Astrocyte (in vitro differentiated cells and primary cell): ENCODE data around the gene DOCK1. TPM values are rescaled to one million over a fixed set of nuclear protein-coding genes. Genes with fewer than 3 reads are reported as not detected.
A peak's percentile ranks its signal among the peaks of the same experiment; 100 is the strongest.

Source experiments
- DNase-seq: peaks from one replicate; pipeline ENCODE4 v3.0.0-alpha.2; 2010; ENCODE audit warnings: low read depth
- FAIRE-seq: peaks from 2 replicates; lab custom pipeline; 2011; peaks lifted over from hg19 to GRCh38; lab: Jason Lieb, UNC
- H2AFZ ChIP-seq: 2 replicates; pipeline ENCODE4 v1.6.0; 2012; ENCODE audit warnings: low read depth, low read length, inconsistent platforms
- H3K27ac ChIP-seq: 2 replicates; pipeline ENCODE4 v1.5.1; 2011; ENCODE audit warnings: low read depth, low read length, inconsistent platforms
- H3K27me3 ChIP-seq: 2 replicates; pipeline ENCODE4 v1.6.0; 2011; ENCODE audit warnings: low read length, inconsistent platforms; ENCODE audit not compliant: insufficient read depth
- H3K36me3 ChIP-seq: 2 replicates; pipeline ENCODE4 v1.5.1; 2011; ENCODE audit warnings: low read length, inconsistent platforms; ENCODE audit not compliant: insufficient read depth
- H3K4me1 ChIP-seq: 2 replicates; pipeline ENCODE4 v1.5.1; 2011; ENCODE audit warnings: low read length, inconsistent platforms; ENCODE audit not compliant: insufficient read depth
- H3K4me2 ChIP-seq: 2 replicates; pipeline ENCODE4 v1.6.0; 2012; ENCODE audit warnings: low read length, inconsistent platforms
- H3K4me3 ChIP-seq: 2 replicates; pipeline ENCODE4 v1.5.1; 2011; ENCODE audit warnings: low read depth, mild to moderate bottlenecking, low read length, inconsistent platforms; ENCODE audit not compliant: insufficient read depth
- H3K79me2 ChIP-seq: 2 replicates; pipeline ENCODE4 v1.6.0; 2012; ENCODE audit warnings: mild to moderate bottlenecking, low read length, inconsistent platforms; ENCODE audit not compliant: insufficient read depth
- H3K9ac ChIP-seq: 2 replicates; pipeline ENCODE4 v1.6.0; 2012; ENCODE audit warnings: mild to moderate bottlenecking, low read length, inconsistent platforms
- H3K9me3 ChIP-seq: 2 replicates; pipeline ENCODE4 v1.5.1; 2012; ENCODE audit warnings: low read depth, mild to moderate bottlenecking, low read length, inconsistent platforms; ENCODE audit not compliant: insufficient read depth
- H4K20me1 ChIP-seq: 2 replicates; pipeline ENCODE4 v1.6.0; 2012; ENCODE audit warnings: low read length, inconsistent platforms; ENCODE audit not compliant: insufficient read depth
- H3K27ac Mint-ChIP-seq: one replicate; pipeline ENCODE4 v1.8.0; 2021; ENCODE audit warnings: mild to moderate bottlenecking, mixed read lengths; ENCODE audit not compliant: unreplicated experiment
- H3K27me3 Mint-ChIP-seq: one replicate; pipeline ENCODE4 v1.8.0; 2021; ENCODE audit warnings: low read depth, mixed read lengths; ENCODE audit not compliant: unreplicated experiment
- H3K36me3 Mint-ChIP-seq: one replicate; pipeline ENCODE4 v1.8.0; 2021; ENCODE audit warnings: low read depth, mixed read lengths; ENCODE audit not compliant: unreplicated experiment
- H3K4me1 Mint-ChIP-seq: one replicate; pipeline ENCODE4 v1.8.0; 2021; ENCODE audit warnings: low read depth, mixed read lengths; ENCODE audit not compliant: unreplicated experiment
- H3K4me3 Mint-ChIP-seq: one replicate; pipeline ENCODE4 v1.8.0; 2021; ENCODE audit warnings: mild to moderate bottlenecking, moderate library complexity, mixed read lengths; ENCODE audit not compliant: unreplicated experiment
- H3K9me3 Mint-ChIP-seq: one replicate; pipeline ENCODE4 v1.8.0; 2021; ENCODE audit warnings: mild to moderate bottlenecking, mixed read lengths; ENCODE audit not compliant: unreplicated experiment
- CTCF ChIP-seq: IDR thresholded peaks from 2 replicates; pipeline ENCODE4 v1.5.1; 2011; ENCODE audit warnings: low read depth, mild to moderate bottlenecking, inconsistent platforms, low read length, moderate library complexity; ENCODE audit not compliant: insufficient read depth
- EZH2 ChIP-seq: IDR thresholded peaks from 2 replicates; pipeline ENCODE4 v1.6.1; 2012; ENCODE audit warnings: mild to moderate bottlenecking, low read length, inconsistent platforms; ENCODE audit not compliant: insufficient read depth
- total RNA-seq: library from RNA; stranded (reverse); gene quantifications from 2 replicates; pipeline ENCODE4 v1.2.1, GENCODE V29; 2021

DOCK1 gene
- total RNA-seq, 1 donor from 2014 or later, result 42.5 TPM

- FAIRE-seq (no peak), DNase-seq (no peak)
- H3K4me2 ChIP-seq, result no peak overlapping the region
- Mint-ChIP-seq H3K36me3 (peaks cover 2% of the 10 kb centered on the region), H3K27ac (no peak overlapping the region), H3K4me3 (no peak overlapping the region), H3K4me1 (peaks cover 22% of the 10 kb centered on the region), H3K9me3 (no peaks in the 10 kb centered on the region), H3K27me3 (no peaks in the 10 kb centered on the region)
- H3K9ac ChIP-seq, result no peak overlapping the region
- no peaks in the 10 kb centered on the region for H3K36me3 ChIP-seq
- H4K20me1 ChIP-seq, result no peaks in the 10 kb centered on the region
- H3K27ac ChIP-seq, result no peak overlapping the region
- H3K4me3 ChIP-seq, result no peak overlapping the region
- H3K9me3 ChIP-seq, result peaks cover 2% of the 10 kb centered on the region
- no peaks in the 10 kb centered on the region for H3K27me3 ChIP-seq
- no peaks in the 10 kb centered on the region for H3K79me2 ChIP-seq
- TF ChIP-seq EZH2 (no peak), CTCF (no peak)
- H2AFZ ChIP-seq, result no peak overlapping the region
- H3K4me1 ChIP-seq, result peaks cover 12% of the 10 kb centered on the region
Measured at GRCh38 chr10:127402596-127403409, 497.6 kb downstream of the DOCK1 start.

GRCh38 chr10:127405221-127405620 lies 500.0 kb downstream of the DOCK1 start:
- no peak overlapping the region for H3K27ac ChIP-seq
- H3K4me1 Mint-ChIP-seq, result peaks cover 6% of the 10 kb centered on the region
- H4K20me1 ChIP-seq, result no peaks in the 10 kb centered on the region

More at GRCh38 chr10:127405221-127405620, 500.0 kb downstream of the DOCK1 start:
- Histone ChIP-seq H3K79me2 (no peaks in the 10 kb centered on the region), H2AFZ (no peak overlapping the region), H3K4me1 (peaks cover 3% of the 10 kb centered on the region), H3K9ac (no peak overlapping the region), H3K4me2 (peak overlapping the region; percentile 10), H3K4me3 (no peak overlapping the region), H3K9me3 (peaks cover 2% of the 10 kb centered on the region), H3K36me3 (no peaks in the 10 kb centered on the region), H3K27me3 (no peaks in the 10 kb centered on the region)
- peaks cover 7% of the 10 kb centered on the region for H3K36me3 Mint-ChIP-seq
- peak overlapping the region; percentile 73 for H3K27ac Mint-ChIP-seq
- DNase-seq (peak; percentile 47), FAIRE-seq (no peak)
- TF ChIP-seq CTCF, result no peak
- TF ChIP-seq EZH2, result no peak
- H3K9me3 Mint-ChIP-seq, result no peaks in the 10 kb centered on the region
- H3K4me3 Mint-ChIP-seq, result no peak overlapping the region
- H3K27me3 Mint-ChIP-seq, result no peaks in the 10 kb centered on the region
